Measurements from ENCODE around the gene NBPF20. TPM values are rescaled to one million over a fixed set of nuclear protein-coding genes. Genes with fewer than 3 reads are reported as not detected.
"Not testable (repeated sequence)": the region's sequence is repeated elsewhere in the genome, so short reads cannot be mapped to it uniquely, and the experiment has no call there.

Gene NBPF20
- 2.0 and 2.2 TPM in 2 replicates for polyA plus RNA-seq (2012; rRNA removed)
- polyA plus RNA-seq (2012; cell fraction: cytosol; rRNA removed), result 1.6 and 2.1 TPM in 2 replicates
- polyA plus RNA-seq (2012; cell fraction: nucleus; rRNA removed), result 3.2 and 6.5 TPM in 2 replicates

GRCh38 chr1:145425436-145426029 is at the start of gene NBPF20:
Gene NBPF20 (minus strand): TSS chr1:145425603. CDS start chr1:145405272, 20,331 bp downstream.
- TF ChIP-seq JUND (IDR thresholded peaks at IDR 0.05), result no peak
- TF ChIP-seq NRF1 (IDR thresholded peaks at IDR 0.05; ENCODE audit: low read depth, low read length), result peak; percentile 93
- TF ChIP-seq TAF1 (IDR thresholded peaks at IDR 0.05; ENCODE audit: borderline replicate concordance, low read depth, low read length), result 0 out of 2 replicates have a peak, but pooled peaks have one; percentile 15
- no peak for TF ChIP-seq GATA2 (CRISPR knock-in tag; IDR thresholded peaks at IDR 0.05)
- peak; percentile 41; the same call in 1 of the 2 replicates for TF ChIP-seq MXI1 (IDR thresholded peaks at IDR 0.05; ENCODE audit: low read depth, low read length)
- no peaks in the 10 kb centered on the region; a peak in 1 of 4 replicates for H3K4me1 ChIP-seq (ENCODE audit: control insufficient read depth in 1 of 2, insufficient read depth in 2 of 2, low read depth in 1 of 2, low read length in 1 of 2)
- peaks cover 4% of the 10 kb centered on the region; the same call in 1 of the 2 replicates for H3K9me3 ChIP-seq
- peak within 1 kb of the TSS; percentile 54; the same call in 1 of the 2 replicates for H3K9ac ChIP-seq
- ChIA-PET CTCF (no interaction called here), POLR2A (no interaction called here)
- no peaks in the 10 kb centered on the region for H3F3A ChIP-seq (replicated peaks; ENCODE audit: insufficient read depth)
- peak within 1 kb of the TSS; percentile 32 to 86 for H3K27ac ChIP-seq (ENCODE audit: low read depth in 2 of 2, low read length in 1 of 2)
- H2AFZ ChIP-seq (ENCODE audit: low read depth), result peak within 1 kb of the TSS; percentile 99
- H4K20me1 ChIP-seq (ENCODE audit: insufficient read depth), result no peaks in the 10 kb centered on the region
- no peaks in the 10 kb centered on the region for H3K9me2 ChIP-seq
- H3K4me3 ChIP-seq (ENCODE audit: low read depth in 2 of 2, low read length in 1 of 2), result peak within 1 kb of the TSS; percentile 59 to 83
- peak; percentile 90 for DNase-seq
- peak within 1 kb of the TSS; percentile 94 for H3K4me2 ChIP-seq
- peaks cover 5% of the 10 kb centered on the region; the same call in 1 of the 2 replicates for H3K79me2 ChIP-seq (ENCODE audit: insufficient read depth)
- 2% methylated on average over 43 of the region's 50 CpGs for WGBS (ENCODE audit: low lambda C conversion rate)
- no peaks in the 10 kb centered on the region for H3K36me3 ChIP-seq (replicated peaks in 1 of 2; ENCODE audit: control insufficient read depth in 1 of 2, insufficient read depth in 2 of 2, low read length in 1 of 2)
- H3K27me3 ChIP-seq (ENCODE audit: insufficient read depth), result no peaks in the 10 kb centered on the region; the same call in 1 of the 2 replicates

GRCh38 chr1:145474837-145475368 is 49.5 kb upstream of the NBPF20 start:
- H3F3A ChIP-seq (replicated peaks; ENCODE audit: insufficient read depth); H3K36me3 ChIP-seq (replicated peaks in 1 of 2; ENCODE audit: control insufficient read depth in 1 of 2, insufficient read depth in 2 of 2, low read length in 1 of 2); H3K4me3 ChIP-seq (ENCODE audit: low read depth in 2 of 2, low read length in 1 of 2); H3K27ac ChIP-seq (ENCODE audit: low read depth in 2 of 2, low read length in 1 of 2); DNase-seq; H3K79me2 ChIP-seq (ENCODE audit: insufficient read depth); H2AFZ ChIP-seq (ENCODE audit: low read depth); POLR2A ChIA-PET; CTCF ChIA-PET; H3K9me2 ChIP-seq; H3K9me3 ChIP-seq; H3K27me3 ChIP-seq (ENCODE audit: insufficient read depth); H4K20me1 ChIP-seq (ENCODE audit: insufficient read depth); H3K4me1 ChIP-seq (ENCODE audit: control insufficient read depth in 1 of 2, insufficient read depth in 2 of 2, low read depth in 1 of 2, low read length in 1 of 2); H3K4me2 ChIP-seq; H3K9ac ChIP-seq: not testable (repeated sequence)
- WGBS (ENCODE audit: low lambda C conversion rate), result 0% methylated on average over 1 of the region's 8 CpGs

GRCh38 chr1:145472731-145473130 is 47.3 kb upstream of the NBPF20 start:
- H3K4me2 ChIP-seq; H4K20me1 ChIP-seq (ENCODE audit: insufficient read depth); H3K9ac ChIP-seq; H3K27me3 ChIP-seq (ENCODE audit: insufficient read depth); DNase-seq; H3K9me3 ChIP-seq; H3K27ac ChIP-seq (ENCODE audit: low read depth in 2 of 2, low read length in 1 of 2); H3K36me3 ChIP-seq (replicated peaks in 1 of 2; ENCODE audit: control insufficient read depth in 1 of 2, insufficient read depth in 2 of 2, low read length in 1 of 2); CTCF ChIA-PET; POLR2A ChIA-PET; H3K4me1 ChIP-seq (ENCODE audit: control insufficient read depth in 1 of 2, insufficient read depth in 2 of 2, low read depth in 1 of 2, low read length in 1 of 2); H3F3A ChIP-seq (replicated peaks; ENCODE audit: insufficient read depth); H3K79me2 ChIP-seq (ENCODE audit: insufficient read depth); H3K9me2 ChIP-seq; H2AFZ ChIP-seq (ENCODE audit: low read depth); H3K4me3 ChIP-seq (ENCODE audit: low read depth in 2 of 2, low read length in 1 of 2): not testable (repeated sequence)
- 80% methylated on average over 1 of the region's 2 CpGs for WGBS (ENCODE audit: low lambda C conversion rate)

- CTCF ChIA-PET, result not testable (repeated sequence)
These were observed 46.0 kb upstream of the NBPF20 start for GRCh38 chr1:145471365-145471764.

More at GRCh38 chr1:145471365-145471764, 46.0 kb upstream of the NBPF20 start:
- POLR2A ChIA-PET; H3K4me2 ChIP-seq; H3K9ac ChIP-seq; H3K9me3 ChIP-seq; H3K4me3 ChIP-seq (ENCODE audit: low read depth in 2 of 2, low read length in 1 of 2); H3K4me1 ChIP-seq (ENCODE audit: control insufficient read depth in 1 of 2, insufficient read depth in 2 of 2, low read depth in 1 of 2, low read length in 1 of 2); H3F3A ChIP-seq (replicated peaks; ENCODE audit: insufficient read depth); DNase-seq; H3K27ac ChIP-seq (ENCODE audit: low read depth in 2 of 2, low read length in 1 of 2); H2AFZ ChIP-seq (ENCODE audit: low read depth); H3K27me3 ChIP-seq (ENCODE audit: insufficient read depth); H3K36me3 ChIP-seq (replicated peaks in 1 of 2; ENCODE audit: control insufficient read depth in 1 of 2, insufficient read depth in 2 of 2, low read length in 1 of 2); H3K79me2 ChIP-seq (ENCODE audit: insufficient read depth); H4K20me1 ChIP-seq (ENCODE audit: insufficient read depth); H3K9me2 ChIP-seq: not testable (repeated sequence)
- WGBS (ENCODE audit: low lambda C conversion rate), result 64% methylated on average over 6 of the region's 6 CpGs

Data from SK-N-SH (cell line).